Endothelial cell (in vitro differentiated cells): ENCODE data around the gene EPHB1. TPM values are rescaled to one million over a fixed set of nuclear protein-coding genes. Genes with fewer than 3 reads are reported as not detected.

Experiments
- DNase-seq: peaks from one replicate; pipeline ENCODE4 v3.0.0; 2021; ENCODE audit warnings: low spot score
- H3K27ac Mint-ChIP-seq: one replicate; pipeline ENCODE4 v1.8.0; 2021; ENCODE audit warnings: mixed read lengths, inconsistent platforms; ENCODE audit not compliant: unreplicated experiment
- H3K27me3 Mint-ChIP-seq: one replicate; pipeline ENCODE4 v1.8.0; 2021; ENCODE audit warnings: mild to moderate bottlenecking, moderate library complexity, mixed read lengths, inconsistent platforms; ENCODE audit not compliant: unreplicated experiment
- H3K36me3 Mint-ChIP-seq: one replicate; pipeline ENCODE4 v1.8.0; 2021; ENCODE audit warnings: mild to moderate bottlenecking, low read depth, mixed read lengths, inconsistent platforms; ENCODE audit not compliant: unreplicated experiment
- H3K4me1 Mint-ChIP-seq: one replicate; pipeline ENCODE4 v1.8.0; 2021; ENCODE audit warnings: mild to moderate bottlenecking, mixed read lengths, inconsistent platforms; ENCODE audit not compliant: unreplicated experiment
- H3K4me3 Mint-ChIP-seq: one replicate; pipeline ENCODE4 v1.8.0; 2021; ENCODE audit warnings: mild to moderate bottlenecking, mixed read lengths, inconsistent platforms; ENCODE audit not compliant: unreplicated experiment
- H3K9me3 Mint-ChIP-seq: one replicate; pipeline ENCODE4 v1.8.0; 2021; ENCODE audit warnings: mixed read lengths, inconsistent platforms; ENCODE audit not compliant: unreplicated experiment
- CTCF ChIP-seq: fragments of 200-600 bp; sonication (generic); IDR thresholded peaks from one replicate; pipeline ENCODE4 v1.5.0; 2021; ENCODE audit warnings: antibody characterized with exemption; ENCODE audit not compliant: unreplicated experiment
- total RNA-seq: library from RNA; stranded (reverse); fragmentation: NEBNext Ultra II Directional; extraction: Animal tissue kit (Norgen Biotek cat#: 25700); gene quantifications from one replicate; pipeline ENCODE4 v1.2.1, GENCODE V29; 2021; ENCODE audit not compliant: unreplicated experiment

EPHB1 gene
- total RNA-seq, 1 donor from 2014 or later = 5.7 TPM

GRCh38 chr3:135125171-135125801, 330.2 kb downstream of the EPHB1 start:
- Mint-ChIP-seq H3K27me3 (peaks cover 5% of the 10 kb centered on the region), H3K4me1 (no peaks in the 10 kb centered on the region), H3K27ac (no peak overlapping the region), H3K9me3 (no peaks in the 10 kb centered on the region), H3K36me3 (no peaks in the 10 kb centered on the region), H3K4me3 (no peak overlapping the region)
- no peak for TF ChIP-seq CTCF
- peak; percentile 55 for DNase-seq

GRCh38 chr3:135127946-135128470, 332.9 kb downstream of the EPHB1 start:
- TF ChIP-seq CTCF = no peak
- Mint-ChIP-seq H3K36me3 (no peaks in the 10 kb centered on the region), H3K9me3 (no peaks in the 10 kb centered on the region), H3K4me1 (no peaks in the 10 kb centered on the region), H3K27me3 (peaks cover 3% of the 10 kb centered on the region), H3K27ac (no peak overlapping the region), H3K4me3 (no peak overlapping the region)
- DNase-seq = no peak

- Mint-ChIP-seq H3K36me3 (no peaks in the 10 kb centered on the region), H3K27me3 (peaks cover 3% of the 10 kb centered on the region), H3K4me1 (no peaks in the 10 kb centered on the region), H3K4me3 (no peak overlapping the region), H3K9me3 (no peaks in the 10 kb centered on the region), H3K27ac (no peak overlapping the region)
- no peak for DNase-seq
- TF ChIP-seq CTCF = no peak
Observed at GRCh38 chr3:135128818-135129217, 333.8 kb downstream of the EPHB1 start.

GRCh38 chr3:135131290-135131689, 336.2 kb downstream of the EPHB1 start:
- H3K9me3 Mint-ChIP-seq = no peaks in the 10 kb centered on the region
- H3K27ac Mint-ChIP-seq = no peak overlapping the region
- H3K27me3 Mint-ChIP-seq = peaks cover 3% of the 10 kb centered on the region
- H3K4me1 Mint-ChIP-seq = no peaks in the 10 kb centered on the region
- no peaks in the 10 kb centered on the region for H3K36me3 Mint-ChIP-seq
- no peak for DNase-seq
- TF ChIP-seq CTCF = no peak
- no peak overlapping the region for H3K4me3 Mint-ChIP-seq

- Mint-ChIP-seq H3K9me3 (no peaks in the 10 kb centered on the region), H3K36me3 (no peaks in the 10 kb centered on the region), H3K27me3 (peaks cover 3% of the 10 kb centered on the region), H3K27ac (no peak overlapping the region), H3K4me1 (no peaks in the 10 kb centered on the region), H3K4me3 (no peak overlapping the region)
- DNase-seq = no peak
- no peak for TF ChIP-seq CTCF
Observed at GRCh38 chr3:135133905-135134683, 339.0 kb downstream of the EPHB1 start.
